Stimulated activated CD4-positive, alpha-beta T cell treated with anti-CD3 and anti-CD28 coated beads, Interleukin-1b, Interleukin-23, amount 100 ng/mL, for 24 hours (primary cell): ENCODE results near the gene PCGF2.
A peak's percentile ranks its signal among the peaks of the same experiment; 100 is the strongest.

Experiments
- DNase-seq, 4 experiments: peaks; one replicate each; pipeline ENCODE4 v3.0.0-alpha.2; 2020; ENCODE audit warnings: low read depth in 4 of 4, low spot score in 1 of 4

The PCGF2 gene

GRCh38 chr17:38719943-38720641 lies 28.0 kb downstream of the PCGF2 start:
- no peak for DNase-seq

GRCh38 chr17:38719289-38719942 lies 28.7 kb downstream of the PCGF2 start:
- DNase-seq: no peak

GRCh38 chr17:38717139-38717745 lies 30.9 kb downstream of the PCGF2 start:
- DNase-seq: no peak

GRCh38 chr17:38716368-38717005 lies 31.6 kb downstream of the PCGF2 start:
- no peak for DNase-seq

- DNase-seq: no peak
Measured at GRCh38 chr17:38715216-38715943, 32.8 kb downstream of the PCGF2 start.

- no peak for DNase-seq
Measured at GRCh38 chr17:38713456-38714075, 34.6 kb downstream of the PCGF2 start.

- no peak for DNase-seq
Measured at GRCh38 chr17:38712593-38712992, 35.5 kb downstream of the PCGF2 start.

- DNase-seq: no peak
Measured at GRCh38 chr17:38711792-38712571, 36.2 kb downstream of the PCGF2 start.

- no peak for DNase-seq
Measured at GRCh38 chr17:38710985-38711384, 37.2 kb downstream of the PCGF2 start.

- no peak for DNase-seq
Measured at GRCh38 chr17:38710604-38710962, 37.6 kb downstream of the PCGF2 start.

- no peak for DNase-seq
Measured at GRCh38 chr17:38709864-38710603, 38.1 kb downstream of the PCGF2 start.

GRCh38 chr17:38709104-38709820 lies 38.9 kb downstream of the PCGF2 start:
- DNase-seq: no peak

GRCh38 chr17:38707678-38708351 lies 40.3 kb downstream of the PCGF2 start:
- DNase-seq: no peak

GRCh38 chr17:38706505-38707216 lies 41.5 kb downstream of the PCGF2 start:
- DNase-seq: peak in 1 of 4 experiments; percentile 33

GRCh38 chr17:38705803-38706504 lies 42.2 kb downstream of the PCGF2 start:
- peak in 1 of 4 experiments; percentile 39 for DNase-seq

GRCh38 chr17:38705523-38705802 lies 42.7 kb downstream of the PCGF2 start:
- DNase-seq: no peak
